GM18909 (cell line): Measurements from ENCODE around the gene MDFI.
"Not testable (repeated sequence)": the region's sequence is repeated elsewhere in the genome, so short reads cannot be mapped to it uniquely, and the experiment has no call there.

ENCODE experiments used
- ATAC-seq: cut with Tn5 transposase; IDR thresholded peaks from one replicate; pipeline ENCODE4 v1.9.1; 2021; ENCODE audit warnings: mild to moderate bottlenecking; ENCODE audit not compliant: unreplicated experiment, poor library complexity

MDFI gene

GRCh38 chr6:41602422-41602743, 35.9 kb upstream of the MDFI start:
- ATAC-seq, result no peak

GRCh38 chr6:41602864-41603608, 35.2 kb upstream of the MDFI start:
- ATAC-seq, result peak; percentile 70

GRCh38 chr6:41604006-41604405, 34.3 kb upstream of the MDFI start:
- ATAC-seq, result no peak

GRCh38 chr6:41605649-41606048, 32.6 kb upstream of the MDFI start:
- no peak for ATAC-seq

GRCh38 chr6:41607036-41607435, 31.2 kb upstream of the MDFI start:
- no peak for ATAC-seq

GRCh38 chr6:41607736-41608135, 30.5 kb upstream of the MDFI start:
- ATAC-seq, result no peak

- no peak for ATAC-seq
Observed at GRCh38 chr6:41608443-41609151, 29.7 kb upstream of the MDFI start.

- ATAC-seq, result no peak
Observed at GRCh38 chr6:41614715-41615114, 23.6 kb upstream of the MDFI start.

- ATAC-seq, result no peak
Observed at GRCh38 chr6:41615311-41615710, 23.0 kb upstream of the MDFI start.

- ATAC-seq, result no peak
Observed at GRCh38 chr6:41618598-41618997, 19.7 kb upstream of the MDFI start.

- ATAC-seq, result not testable (repeated sequence)
Observed at GRCh38 chr6:41619193-41619592, 19.1 kb upstream of the MDFI start.

GRCh38 chr6:41621367-41621766, 16.9 kb upstream of the MDFI start:
- no peak for ATAC-seq

- ATAC-seq, result no peak
Observed at GRCh38 chr6:41621802-41622201, 16.5 kb upstream of the MDFI start.

- ATAC-seq, result no peak
Observed at GRCh38 chr6:41622206-41622988, 15.9 kb upstream of the MDFI start.

GRCh38 chr6:41623330-41623729, 14.9 kb upstream of the MDFI start:
- ATAC-seq, result no peak

- no peak for ATAC-seq
Observed at GRCh38 chr6:41624621-41625380, 13.5 kb upstream of the MDFI start.

- ATAC-seq, result no peak
Observed at GRCh38 chr6:41625442-41625841, 12.8 kb upstream of the MDFI start.

- no peak for ATAC-seq
Observed at GRCh38 chr6:41626022-41626421, 12.2 kb upstream of the MDFI start.

GRCh38 chr6:41626917-41627316, 11.4 kb upstream of the MDFI start:
- no peak for ATAC-seq

- ATAC-seq, result no peak
Observed at GRCh38 chr6:41629128-41629527, 9.1 kb upstream of the MDFI start.

- no peak for ATAC-seq
Observed at GRCh38 chr6:41630069-41630468, 8.2 kb upstream of the MDFI start.
